HG03045 (cell line): Measurements from ENCODE around the gene FGF6.
"Not testable (repeated sequence)": the region's sequence is repeated elsewhere in the genome, so short reads cannot be mapped to it uniquely, and the experiment has no call there.

Experiments
- ATAC-seq: cut with Tn5 transposase; IDR thresholded peaks from one replicate; pipeline ENCODE4 v1.9.1; 2021; ENCODE audit warnings: mild to moderate bottlenecking, moderate library complexity; ENCODE audit not compliant: unreplicated experiment

FGF6 gene, protein sequence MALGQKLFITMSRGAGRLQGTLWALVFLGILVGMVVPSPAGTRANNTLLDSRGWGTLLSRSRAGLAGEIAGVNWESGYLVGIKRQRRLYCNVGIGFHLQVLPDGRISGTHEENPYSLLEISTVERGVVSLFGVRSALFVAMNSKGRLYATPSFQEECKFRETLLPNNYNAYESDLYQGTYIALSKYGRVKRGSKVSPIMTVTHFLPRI

DNA sequence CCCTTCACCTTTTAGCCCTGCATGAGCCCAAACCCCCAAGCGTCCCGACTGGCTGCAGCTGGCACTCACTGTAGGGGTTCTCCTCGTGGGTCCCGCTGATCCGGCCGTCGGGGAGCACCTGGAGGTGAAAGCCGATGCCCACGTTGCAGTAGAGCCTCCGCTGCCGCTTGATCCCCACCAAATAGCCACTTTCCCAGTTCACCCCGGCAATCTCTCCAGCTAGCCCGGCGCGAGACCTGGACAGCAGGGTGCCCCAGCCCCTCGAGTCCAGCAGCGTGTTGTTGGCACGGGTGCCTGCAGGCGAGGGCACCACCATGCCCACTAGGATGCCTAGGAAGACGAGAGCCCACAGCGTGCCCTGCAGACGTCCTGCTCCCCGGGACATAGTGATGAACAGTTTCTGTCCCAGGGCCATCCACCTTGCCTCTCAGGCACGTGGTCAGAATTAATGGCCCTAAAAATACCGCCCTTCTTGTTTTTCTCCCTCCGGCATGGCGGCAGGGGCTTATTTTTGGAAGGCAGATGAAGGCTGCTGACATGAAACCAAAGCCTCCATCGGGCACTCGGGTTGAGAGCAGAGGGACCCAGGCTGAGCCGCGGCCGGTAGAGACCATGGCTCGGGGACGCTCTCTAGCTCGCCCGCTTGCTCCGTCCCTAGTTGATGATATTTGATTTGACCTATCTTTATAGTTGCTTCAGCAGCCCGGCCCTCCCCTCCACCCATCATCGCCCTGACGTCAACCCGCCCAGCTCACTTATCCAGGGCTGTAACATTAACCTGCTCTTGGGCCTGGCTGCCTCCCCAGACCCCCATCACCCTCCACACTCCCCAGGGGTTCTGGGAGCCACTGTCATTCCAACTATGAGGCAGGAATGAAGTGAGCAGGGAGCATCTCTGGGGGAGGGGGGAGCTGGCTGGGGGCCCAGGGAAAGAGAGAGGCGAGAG is at the start of gene FGF6:
TSS of gene FGF6 (minus strand) at position 660 of the 946 bp plus-strand sequence. CDS start at position 415, 245 bp downstream.
- ATAC-seq, result no peak

DNA sequence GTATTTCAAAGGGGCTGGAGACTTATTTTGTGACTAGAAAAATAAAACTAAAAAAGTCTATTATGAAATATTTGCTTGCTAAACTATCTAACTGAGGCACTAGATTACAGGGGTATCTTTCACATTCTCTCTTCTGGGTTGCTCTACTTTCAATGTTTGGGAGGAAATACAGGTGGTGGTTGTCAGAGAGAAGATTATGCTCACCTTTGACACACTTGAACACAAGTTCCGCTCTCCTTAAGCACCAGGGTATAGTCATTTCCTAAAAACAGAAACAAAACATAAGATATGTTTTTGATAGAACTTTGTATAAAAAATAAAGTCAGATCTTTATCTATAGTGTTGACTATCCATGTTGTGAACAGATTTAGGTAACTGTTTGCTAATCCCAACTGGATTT is 45.4 kb upstream of the FGF6 start:
- no peak for ATAC-seq

DNA sequence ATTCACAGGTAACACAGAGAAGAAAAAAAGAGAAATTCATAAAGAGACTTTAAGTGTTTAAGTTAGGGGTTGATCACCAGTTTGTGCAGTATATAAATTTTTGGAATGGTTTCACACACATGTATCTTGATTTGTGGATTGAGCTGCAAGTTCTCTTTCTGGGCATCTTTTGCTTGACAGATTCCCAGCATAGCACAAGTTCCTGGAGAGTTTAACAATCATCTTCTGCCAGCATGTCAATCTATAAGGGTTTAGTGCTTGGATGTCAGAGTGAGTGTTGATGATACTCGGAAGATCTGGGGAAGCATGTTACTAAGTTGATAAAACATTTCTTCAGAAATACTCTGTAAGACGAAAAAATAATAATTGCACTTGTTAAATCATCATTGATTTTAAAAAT is 43.9 kb upstream of the FGF6 start:
- ATAC-seq, result no peak

DNA sequence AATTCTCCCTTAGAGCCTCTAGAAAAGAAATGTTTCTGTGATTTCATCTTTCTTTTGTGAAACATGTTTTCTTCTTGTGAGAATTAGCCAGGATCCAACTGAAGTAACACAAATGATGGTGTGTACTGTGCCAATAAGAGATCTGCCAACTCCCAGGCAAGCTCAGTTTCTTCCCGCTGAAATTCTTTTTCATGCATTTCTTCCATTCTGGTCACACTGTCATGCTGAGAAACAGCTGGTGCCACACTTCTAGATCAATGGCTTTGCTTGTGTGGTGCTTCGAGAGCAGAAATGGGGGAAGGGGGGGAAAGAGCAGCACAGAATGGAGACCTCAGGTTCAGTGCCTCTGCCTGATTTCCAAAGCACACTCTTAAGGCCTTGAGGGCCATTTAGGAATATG is 41.4 kb upstream of the FGF6 start:
- no peak for ATAC-seq

DNA sequence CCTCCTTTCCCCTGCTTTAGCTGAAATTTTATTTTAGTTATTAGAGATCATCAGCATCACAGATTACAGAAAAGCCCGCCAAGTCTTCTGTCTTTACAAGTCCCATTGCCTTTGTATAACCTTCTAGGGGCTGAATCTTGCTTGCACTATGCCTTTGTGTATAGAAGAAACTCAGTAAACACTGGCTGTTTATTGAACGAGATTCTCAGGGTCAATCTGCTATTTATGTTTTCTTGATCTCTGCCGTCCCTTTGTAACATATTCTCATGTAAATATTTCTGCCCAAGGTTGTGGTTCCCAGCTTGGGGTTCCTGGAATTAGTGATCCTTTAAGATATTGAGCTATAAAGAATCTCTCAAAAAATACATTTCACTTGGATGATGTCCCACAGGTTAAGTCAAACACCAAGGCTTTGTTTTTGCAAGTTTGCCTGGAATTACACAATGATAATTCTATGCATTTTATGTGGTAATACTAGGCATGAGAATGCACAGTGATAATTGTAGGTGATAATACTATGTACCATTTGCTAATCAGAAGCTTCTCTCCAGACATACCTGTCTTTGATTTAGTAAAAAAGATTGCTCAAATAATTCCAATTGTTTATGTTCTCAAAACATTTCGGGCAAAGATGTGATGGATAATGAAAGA is 40.6 kb upstream of the FGF6 start:
- ATAC-seq, result no peak

DNA sequence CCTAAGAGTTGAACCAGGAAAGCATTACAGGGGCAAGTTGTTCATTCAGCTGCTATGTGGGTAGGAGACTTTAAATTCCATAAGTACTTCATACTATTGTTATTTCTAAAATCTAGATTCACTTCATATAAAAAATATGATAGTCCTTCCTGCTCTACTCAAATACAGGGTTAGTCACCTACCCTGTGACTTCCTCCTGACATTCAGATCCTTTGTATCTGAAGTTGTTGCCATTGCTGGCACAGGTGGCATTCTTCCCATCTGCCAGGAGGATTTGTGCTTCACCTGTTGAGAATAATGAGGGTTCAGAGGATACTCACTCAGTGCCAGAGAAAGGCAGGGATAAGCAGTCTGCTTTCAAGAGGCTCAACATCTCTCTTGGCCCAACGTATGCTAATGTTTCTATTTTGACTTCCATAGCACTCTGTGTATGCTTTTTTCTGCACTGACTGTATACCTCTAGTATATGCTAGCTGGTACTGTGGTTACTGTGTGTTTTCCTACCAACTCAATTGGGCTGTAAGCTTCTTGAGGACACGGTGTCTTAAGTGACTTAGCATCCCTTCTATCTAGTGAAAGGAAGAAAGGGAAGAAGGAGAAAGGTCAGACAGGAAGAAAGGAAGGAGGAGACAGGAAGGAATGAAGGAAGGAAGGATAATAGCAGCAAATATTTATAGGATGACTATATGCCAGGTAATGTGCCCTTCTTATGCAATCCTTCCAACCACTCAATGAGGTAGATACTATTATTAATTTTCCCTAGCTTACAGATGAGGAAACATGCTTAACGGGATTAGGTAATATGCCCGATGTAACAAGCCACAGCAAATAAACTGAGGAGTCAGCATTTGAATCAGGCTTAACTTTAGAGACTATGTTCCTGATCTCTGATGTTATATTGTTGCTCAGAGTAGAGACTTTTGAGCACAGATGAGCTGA is 38.5 kb upstream of the FGF6 start:
- ATAC-seq, result no peak

DNA sequence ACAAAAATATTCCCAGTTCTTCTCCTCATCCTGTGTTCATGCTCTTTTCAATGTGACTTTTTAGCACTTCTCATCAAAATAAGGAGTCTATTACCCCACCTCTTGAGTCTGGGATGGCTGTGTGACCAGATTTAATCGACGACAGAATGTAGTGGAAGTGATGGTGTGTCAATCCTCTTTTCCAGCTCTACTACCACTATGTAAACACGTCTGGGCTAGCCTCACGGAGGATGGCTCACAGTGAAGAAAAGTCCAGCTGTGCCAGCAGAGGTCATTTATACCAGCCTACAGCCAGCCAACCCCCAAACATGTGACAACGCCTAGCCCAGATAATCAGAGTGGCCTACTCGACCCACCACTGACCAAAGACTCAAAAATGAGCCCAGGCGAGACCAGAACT is 37.3 kb upstream of the FGF6 start:
- ATAC-seq, result no peak

DNA sequence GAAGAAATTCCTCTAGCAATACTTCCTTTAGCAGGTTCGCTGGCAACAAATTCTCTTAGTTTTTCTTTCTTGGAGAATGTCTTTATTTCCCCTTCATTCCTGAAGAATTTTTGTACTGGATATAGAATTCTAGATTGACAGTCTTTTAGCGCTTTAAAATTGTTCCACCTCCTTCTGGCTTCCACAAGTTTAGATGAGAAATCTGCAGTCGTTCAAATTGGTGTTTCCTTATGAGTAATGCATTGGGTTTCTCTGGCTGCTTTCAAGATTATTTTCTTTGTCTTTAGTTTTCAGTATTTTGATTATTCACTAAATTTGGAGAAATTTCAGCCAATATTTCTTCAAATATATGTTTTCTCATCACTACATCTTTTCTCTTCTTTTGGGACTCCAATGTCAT is 33.3 kb upstream of the FGF6 start:
- ATAC-seq, result no peak

DNA sequence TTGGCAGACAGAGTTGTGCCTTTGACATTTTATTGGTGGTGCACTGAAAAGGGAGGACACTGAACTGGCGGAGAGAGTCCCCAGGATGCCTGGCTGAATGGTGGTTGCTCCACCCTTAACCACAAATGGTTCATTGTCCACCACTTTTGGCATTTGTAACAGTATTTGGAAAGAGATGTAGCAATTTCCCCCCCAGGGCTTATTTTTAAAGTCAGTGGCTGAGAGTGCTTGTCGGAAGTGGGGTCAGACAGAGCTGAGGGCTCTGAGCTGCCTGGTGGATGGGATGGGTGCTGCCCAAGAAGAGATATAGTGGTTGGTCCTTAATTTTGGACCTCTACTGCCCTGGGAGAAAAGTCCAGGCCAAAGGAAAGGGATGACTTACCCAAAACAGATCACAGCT is 31.5 kb upstream of the FGF6 start:
- ATAC-seq, result no peak

DNA sequence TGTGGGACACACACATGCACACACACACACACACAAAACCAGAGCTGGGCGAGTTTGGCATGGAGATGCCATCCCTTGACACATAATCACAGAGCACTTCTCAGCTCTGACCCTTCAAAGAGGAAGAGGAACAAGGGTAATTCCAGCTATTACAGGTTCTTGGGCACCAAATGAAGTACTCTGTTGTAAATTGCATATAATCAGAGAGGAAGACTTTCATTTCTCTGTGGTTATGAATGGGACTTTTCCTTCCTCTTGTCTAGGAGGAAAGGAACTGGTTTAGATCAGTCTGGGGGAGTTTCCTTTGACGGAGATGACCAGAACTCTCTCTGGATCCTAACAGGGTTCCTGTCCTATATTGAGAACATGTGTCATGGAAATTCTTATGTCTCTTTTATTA is 26.4 kb upstream of the FGF6 start:
- ATAC-seq, result no peak

DNA sequence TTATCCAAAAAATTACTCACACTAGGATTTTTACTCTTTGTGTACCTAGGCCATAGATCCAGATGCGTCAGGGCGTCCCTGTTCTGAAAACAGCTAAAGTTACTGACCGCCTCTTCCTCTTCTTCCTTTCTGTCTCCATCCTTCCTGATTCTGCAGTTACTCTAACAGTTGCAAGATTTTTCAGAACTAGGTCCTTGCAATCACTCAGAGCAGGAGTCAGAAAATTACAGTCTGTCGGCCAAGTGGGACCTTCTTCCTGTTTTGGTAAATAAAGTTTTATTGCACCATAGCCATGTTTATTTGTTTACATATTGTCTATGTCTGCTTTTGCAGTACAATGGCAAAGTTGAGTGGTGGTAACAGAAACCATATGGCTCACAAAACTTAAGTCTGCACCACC is 25.6 kb upstream of the FGF6 start:
- no peak for ATAC-seq

DNA sequence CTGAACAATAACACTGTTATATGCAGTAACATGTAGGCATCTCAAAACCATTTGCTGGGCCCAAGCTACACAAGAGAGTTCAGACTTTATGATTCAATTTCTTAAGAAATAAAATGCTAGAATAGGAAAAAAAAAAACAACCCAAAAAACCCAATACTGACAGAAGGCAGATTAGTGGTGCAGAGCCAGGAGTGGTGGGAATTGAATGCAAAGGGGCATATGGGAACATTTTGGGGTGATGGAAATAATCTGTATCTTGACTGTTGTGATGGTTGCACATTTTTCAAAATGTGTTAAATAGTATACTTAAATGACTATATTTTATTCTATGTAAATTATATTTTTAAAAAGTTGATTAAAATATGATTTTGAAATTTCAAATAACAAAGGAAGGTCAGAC is 23.4 kb upstream of the FGF6 start:
- no peak for ATAC-seq

DNA sequence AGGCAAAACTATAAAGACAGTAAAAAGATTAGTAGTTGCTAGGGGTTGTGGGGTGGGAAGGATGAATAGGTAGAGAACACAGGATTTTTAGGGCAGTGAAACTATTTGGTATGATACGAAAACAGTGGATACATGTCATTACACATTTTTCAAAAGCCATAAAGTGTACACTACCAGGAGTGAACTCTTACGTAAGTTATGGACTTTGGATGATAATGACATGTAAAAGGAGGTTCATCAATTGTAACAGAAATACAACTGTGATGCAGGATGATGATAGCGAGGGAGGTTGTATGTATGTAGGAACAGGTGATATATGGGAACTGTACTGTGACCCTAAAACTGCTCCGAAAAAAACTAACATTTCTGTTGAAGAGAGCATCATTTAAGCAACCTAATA is 15.1 kb upstream of the FGF6 start:
- no peak for ATAC-seq

DNA sequence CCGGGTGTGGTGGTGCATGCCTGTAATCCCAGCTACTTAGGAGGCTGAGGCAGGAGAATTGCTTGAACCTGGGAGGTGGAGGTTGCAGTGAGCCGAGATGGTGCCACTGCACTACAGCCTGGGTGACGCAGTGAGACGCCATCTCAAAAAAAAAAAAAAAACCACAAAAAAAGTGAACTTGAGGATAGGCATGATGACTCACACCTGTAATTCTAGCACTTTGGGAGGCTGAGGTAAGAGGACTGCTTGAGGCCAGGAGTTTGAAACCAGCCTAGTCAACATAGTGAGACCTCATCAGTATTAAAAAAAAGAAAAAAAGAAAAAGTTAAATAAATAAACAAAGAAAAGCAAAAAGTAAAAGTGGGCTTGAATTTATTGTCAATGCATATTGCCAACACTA is 10.2 kb upstream of the FGF6 start:
- ATAC-seq, result not testable (repeated sequence)

DNA sequence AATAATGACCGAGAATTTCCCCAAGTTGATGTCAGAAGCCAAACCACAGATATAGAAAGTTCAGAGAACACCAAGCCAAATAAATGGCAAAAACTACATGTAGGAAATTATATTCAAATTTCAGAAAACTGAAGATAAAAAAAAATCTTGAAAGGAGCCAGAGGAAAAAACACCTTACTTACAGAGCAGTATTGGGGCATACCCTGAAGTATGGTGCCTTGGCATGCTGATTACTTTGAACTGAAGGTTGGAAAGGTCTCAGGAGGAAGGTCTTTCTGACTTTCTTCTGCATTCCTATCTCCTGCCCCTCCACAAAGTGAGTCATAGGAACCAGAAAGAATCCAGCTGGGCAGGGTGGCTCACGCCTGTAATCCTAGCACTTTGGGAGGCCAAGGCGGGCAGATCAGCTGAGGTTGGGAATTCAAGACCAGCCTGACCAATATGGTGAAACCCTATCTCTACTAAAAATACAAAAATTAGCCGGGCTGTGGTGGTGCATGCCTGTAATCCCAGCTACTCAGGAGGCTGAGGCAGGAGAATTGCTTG is 8.8 kb upstream of the FGF6 start:
- ATAC-seq, result no peak

DNA sequence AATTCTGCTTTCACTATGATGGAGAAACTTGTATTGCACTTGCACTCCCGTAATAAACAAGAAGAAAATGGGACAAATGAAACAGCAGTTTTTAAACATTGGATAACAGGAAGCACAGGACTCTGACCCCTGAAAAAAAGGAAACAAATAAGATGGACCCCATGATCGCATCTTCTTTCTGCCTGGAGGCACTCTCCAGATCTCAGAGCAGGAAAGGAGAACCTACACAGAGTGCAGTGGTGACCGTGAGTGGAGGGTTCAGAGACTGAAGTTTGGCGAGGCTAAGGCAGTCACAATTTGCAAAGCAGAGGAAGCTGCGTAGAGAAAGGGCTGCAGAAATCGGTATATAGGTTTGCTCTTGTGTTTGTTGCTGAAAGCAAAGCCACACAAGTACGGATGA is 6.1 kb upstream of the FGF6 start:
- no peak for ATAC-seq

DNA sequence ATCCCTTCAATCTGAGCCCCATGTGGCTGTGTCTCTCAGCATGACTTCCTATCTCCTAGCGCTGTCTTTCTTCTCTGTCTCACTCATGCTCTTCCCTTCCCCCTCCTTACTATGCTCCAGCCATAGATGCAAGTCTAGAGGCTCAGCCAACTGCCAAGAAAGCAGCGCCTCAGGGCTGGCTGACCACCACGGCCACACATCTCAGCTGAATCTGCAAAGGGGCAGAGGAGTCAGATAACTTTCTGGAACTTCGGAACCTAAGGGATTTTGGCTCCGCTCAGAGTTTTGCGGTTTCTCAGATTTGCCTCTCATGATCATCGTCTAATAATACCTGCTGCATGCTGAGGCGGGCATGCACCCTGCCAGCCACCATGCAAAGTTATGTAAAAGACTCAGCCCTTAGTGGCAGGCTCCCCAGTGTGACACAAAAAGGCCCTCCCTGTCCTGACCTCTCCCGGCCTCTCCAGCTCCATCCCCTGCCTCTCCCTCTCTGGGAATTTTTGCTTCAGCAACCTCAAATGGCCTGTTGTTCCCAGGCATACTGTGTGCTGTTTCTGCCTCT is 5.0 kb upstream of the FGF6 start:
- no peak for ATAC-seq

DNA sequence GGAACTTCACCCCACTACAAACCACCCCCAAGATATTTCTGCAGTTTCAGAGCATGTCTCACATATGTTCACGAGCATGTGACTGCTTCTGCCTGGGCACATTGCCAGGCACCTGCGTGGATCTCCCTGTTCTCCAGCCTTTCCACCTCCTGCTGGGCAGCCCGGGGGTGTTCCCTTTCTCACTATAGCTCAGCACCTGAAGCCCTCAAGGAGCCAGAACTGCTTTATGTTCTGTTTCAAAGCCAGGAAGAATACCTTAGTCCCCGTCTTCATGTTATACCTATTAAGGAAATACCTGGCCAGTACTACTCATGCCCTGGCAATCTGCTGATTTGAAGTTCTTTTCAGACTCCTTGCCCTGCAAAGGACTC is 4.2 kb upstream of the FGF6 start:
- ATAC-seq, result no peak

DNA sequence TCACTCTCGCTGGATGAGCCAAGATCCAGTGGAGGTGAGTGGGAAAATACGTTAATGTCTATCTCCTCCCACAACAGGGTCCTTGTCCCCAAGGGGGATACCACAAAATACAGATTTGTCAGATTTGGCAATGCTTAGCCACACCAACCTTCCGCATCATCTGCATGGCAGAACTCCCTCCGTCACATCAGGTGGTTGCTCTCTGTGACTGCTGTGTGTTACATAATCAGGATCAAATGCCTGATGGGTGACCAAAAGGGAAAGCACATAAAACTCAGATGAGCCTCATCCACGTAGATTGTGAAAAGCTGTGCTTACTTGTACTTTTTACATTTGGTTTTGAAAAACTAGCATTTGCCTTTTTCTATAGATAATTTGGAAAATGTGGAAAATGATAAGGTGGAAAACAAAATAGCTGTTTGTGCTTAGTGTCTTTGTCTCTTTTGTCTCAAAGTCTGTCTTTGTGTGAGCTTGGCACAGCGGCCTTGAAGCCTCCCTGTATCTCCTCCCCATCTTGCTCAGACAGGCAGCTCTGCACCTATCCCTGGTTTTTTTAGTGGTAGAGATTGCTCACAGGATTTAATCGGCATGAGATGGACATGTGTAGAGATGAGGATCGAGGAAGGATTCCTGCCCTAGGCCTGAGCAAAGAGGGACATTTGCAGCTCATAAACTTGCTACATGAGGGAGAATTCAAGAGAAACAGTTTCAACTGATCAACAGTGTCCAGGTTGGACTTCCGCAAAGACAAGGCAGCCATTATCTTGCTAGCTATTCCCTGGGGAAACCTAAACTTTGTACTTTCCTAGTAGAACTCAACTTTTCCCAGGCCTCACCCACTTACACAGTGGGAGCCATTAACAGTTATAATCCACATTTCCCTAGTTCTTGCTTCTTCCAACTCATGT is 3.6 kb upstream of the FGF6 start:
- no peak for ATAC-seq
